ENCODE measurements around the gene KIF4B. TPM values are rescaled to one million over a fixed set of nuclear protein-coding genes. Genes with fewer than 3 reads are reported as not detected.
"Not testable (repeated sequence)": the region's sequence is repeated elsewhere in the genome, so short reads cannot be mapped to it uniquely, and the experiment has no call there.

Gene KIF4B
- total and polyA plus RNA-seq, 12 donors, result 0.06 to 0.09 TPM; not detected in 10

- H3K4me3 ChIP-seq, result no peak overlapping the region
- no peak overlapping the region for H3K27ac ChIP-seq
- intact Hi-C loops (cut with DNase I), result no loop called here
- TF ChIP-seq, protein P1, sequence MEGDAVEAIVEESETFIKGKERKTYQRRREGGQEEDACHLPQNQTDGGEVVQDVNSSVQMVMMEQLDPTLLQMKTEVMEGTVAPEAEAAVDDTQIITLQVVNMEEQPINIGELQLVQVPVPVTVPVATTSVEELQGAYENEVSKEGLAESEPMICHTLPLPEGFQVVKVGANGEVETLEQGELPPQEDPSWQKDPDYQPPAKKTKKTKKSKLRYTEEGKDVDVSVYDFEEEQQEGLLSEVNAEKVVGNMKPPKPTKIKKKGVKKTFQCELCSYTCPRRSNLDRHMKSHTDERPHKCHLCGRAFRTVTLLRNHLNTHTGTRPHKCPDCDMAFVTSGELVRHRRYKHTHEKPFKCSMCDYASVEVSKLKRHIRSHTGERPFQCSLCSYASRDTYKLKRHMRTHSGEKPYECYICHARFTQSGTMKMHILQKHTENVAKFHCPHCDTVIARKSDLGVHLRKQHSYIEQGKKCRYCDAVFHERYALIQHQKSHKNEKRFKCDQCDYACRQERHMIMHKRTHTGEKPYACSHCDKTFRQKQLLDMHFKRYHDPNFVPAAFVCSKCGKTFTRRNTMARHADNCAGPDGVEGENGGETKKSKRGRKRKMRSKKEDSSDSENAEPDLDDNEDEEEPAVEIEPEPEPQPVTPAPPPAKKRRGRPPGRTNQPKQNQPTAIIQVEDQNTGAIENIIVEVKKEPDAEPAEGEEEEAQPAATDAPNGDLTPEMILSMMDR (IDR thresholded peaks at IDR 0.05), result no peak
- no peak for DNase-seq
- no peaks in the 10 kb centered on the region for H3K4me1 ChIP-seq (replicated peaks in 1 of 2)
- peaks cover 8% of the 10 kb centered on the region for H3K27me3 ChIP-seq
- no peaks in the 10 kb centered on the region for H3K9me3 ChIP-seq (replicated peaks in 1 of 3)
- 67 to 84% (median 74%) methylated on average over 5 of the region's 5 CpGs for WGBS, 4 donors
- no peaks in the 10 kb centered on the region for H3K36me3 ChIP-seq (replicated peaks in 1 of 2)
Measured at GRCh38 chr5:154997746-154998145, 15.8 kb upstream of the KIF4B start.

DNA sequence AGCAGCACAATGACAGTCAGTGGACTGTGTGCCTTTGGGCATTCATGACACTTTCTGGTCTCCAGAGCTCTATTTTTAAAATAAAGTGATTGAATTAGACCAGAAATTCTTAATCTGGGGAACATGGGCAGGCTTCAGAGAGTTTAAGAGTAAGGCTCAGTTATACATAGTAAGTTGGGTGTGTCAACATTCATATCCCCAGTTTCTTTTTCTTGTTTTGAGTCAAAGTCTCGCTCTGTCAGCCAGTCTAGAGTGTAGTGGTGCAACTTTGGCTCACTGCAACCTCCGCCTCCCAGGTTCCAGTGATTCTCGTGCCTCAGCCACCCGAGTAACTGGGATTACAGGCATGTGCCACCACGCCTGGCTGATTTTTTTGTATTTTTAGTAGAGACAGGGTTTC, 13.7 kb upstream of the KIF4B start:
- TF ChIP-seq, protein P1 (IDR thresholded peaks at IDR 0.05), result no peak
- no peak for TF ChIP-seq POLR2A (IDR thresholded peaks at IDR 0.05)
- peaks cover 8% of the 10 kb centered on the region for H3K27me3 ChIP-seq
- no peak for DNase-seq
- WGBS, 4 donors, result 85 to 90% (median 86%) methylated on average over 5 of the region's 5 CpGs
- no peaks in the 10 kb centered on the region for H3K36me3 ChIP-seq (replicated peaks in 1 of 2)
- no peak overlapping the region for H3K4me3 ChIP-seq
- intact Hi-C loops (cut with DNase I), result no loop called here
- H3K9me3 ChIP-seq (replicated peaks in 1 of 3), result no peaks in the 10 kb centered on the region
- H3K4me1 ChIP-seq (replicated peaks in 1 of 2), result no peaks in the 10 kb centered on the region
- H3K27ac ChIP-seq, result no peak overlapping the region

DNA sequence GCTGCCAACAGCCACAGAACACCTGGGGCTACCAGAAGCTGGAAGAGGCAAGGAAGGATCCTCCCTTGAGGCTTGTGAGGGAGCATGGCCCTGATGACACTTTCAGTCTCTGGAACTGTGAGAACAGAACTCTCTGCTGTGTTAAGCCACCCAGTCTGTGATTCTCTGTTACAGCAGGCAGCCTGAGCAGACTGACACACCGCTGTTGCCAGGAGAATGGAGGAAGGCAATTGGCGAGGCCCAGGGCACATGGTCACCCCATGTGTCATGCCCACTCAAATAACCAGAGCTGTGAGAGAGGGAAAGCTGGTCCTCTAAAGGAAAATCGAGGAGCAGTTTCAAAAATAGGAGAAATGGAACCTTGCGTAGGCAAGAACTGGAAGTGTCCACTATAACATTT, 12.0 kb upstream of the KIF4B start:
- no peak for TF ChIP-seq POLR2A (IDR thresholded peaks at IDR 0.05)
- TF ChIP-seq, protein P1 (IDR thresholded peaks at IDR 0.05), result no peak
- Histone ChIP-seq H3K27me3 (peaks cover 8% of the 10 kb centered on the region), H3K9me3 (replicated peaks in 1 of 3) (no peaks in the 10 kb centered on the region), H3K4me1 (replicated peaks in 1 of 2) (no peaks in the 10 kb centered on the region), H3K36me3 (replicated peaks in 1 of 2) (no peaks in the 10 kb centered on the region), H3K4me3 (no peak overlapping the region), H3K27ac (no peak overlapping the region)
- DNase-seq, result no peak
- WGBS, 4 donors, result 79 to 91% (median 83%) methylated on average over 4 of the region's 4 CpGs
- intact Hi-C loops (cut with DNase I), result no loop called here

DNA sequence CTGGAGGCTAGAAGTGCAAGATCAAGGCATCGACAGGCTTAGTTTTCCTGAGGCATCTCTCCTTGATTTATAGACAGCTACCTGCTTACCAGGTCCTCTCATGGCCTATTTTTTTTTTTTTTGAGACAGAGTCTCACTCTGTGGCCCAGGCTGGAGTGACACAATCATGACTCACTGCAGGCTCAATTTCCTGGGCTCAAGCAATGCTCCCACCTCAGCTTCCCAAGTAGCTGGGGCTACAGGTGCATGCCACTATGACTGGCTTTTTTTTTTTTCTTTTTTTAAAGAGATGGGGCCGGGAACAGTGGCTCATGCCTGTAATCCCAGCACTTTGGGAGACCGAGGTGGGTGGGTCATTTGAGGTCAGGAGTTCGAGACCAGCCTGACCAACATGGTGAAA, 10.8 kb upstream of the KIF4B start:
- H3K4me3 ChIP-seq; intact Hi-C loops (cut with DNase I): not testable (repeated sequence)

GRCh38 chr5:155004138-155004744, 9.3 kb upstream of the KIF4B start:
- DNase-seq, result peak in 4 of 7 donors; percentile 18 to 58 (median 22)
- no peaks in the 10 kb centered on the region for H3K36me3 ChIP-seq (replicated peaks in 1 of 2)
- H3K27me3 ChIP-seq, result peaks cover 8% of the 10 kb centered on the region
- no peaks in the 10 kb centered on the region for H3K4me1 ChIP-seq (replicated peaks in 1 of 2)
- WGBS, 4 donors, result 80 to 89% (median 85%) methylated on average over 11 of the region's 11 CpGs
- intact Hi-C loops (cut with DNase I), result no loop called here
- no peak overlapping the region for H3K27ac ChIP-seq
- TF ChIP-seq, protein P1 (IDR thresholded peaks at IDR 0.05), result peak in 4 of 6 experiments; percentile 26 to 45 (median 36)
- TF ChIP-seq POLR2A (IDR thresholded peaks at IDR 0.05), result no peak
- no peak overlapping the region for H3K4me3 ChIP-seq
- H3K9me3 ChIP-seq (replicated peaks in 1 of 3), result no peaks in the 10 kb centered on the region

More for the DNA sequence above, 10.8 kb upstream of the KIF4B start:
- WGBS, 4 donors, result 81 to 91% (median 82%) methylated on average over 2 to 4 of the region's 4 CpGs
- not testable (repeated sequence) for H3K9me3 ChIP-seq (replicated peaks in 1 of 3); H3K36me3 ChIP-seq (replicated peaks in 1 of 2); H3K27me3 ChIP-seq; H3K4me1 ChIP-seq (replicated peaks in 1 of 2); DNase-seq; H3K27ac ChIP-seq

DNA sequence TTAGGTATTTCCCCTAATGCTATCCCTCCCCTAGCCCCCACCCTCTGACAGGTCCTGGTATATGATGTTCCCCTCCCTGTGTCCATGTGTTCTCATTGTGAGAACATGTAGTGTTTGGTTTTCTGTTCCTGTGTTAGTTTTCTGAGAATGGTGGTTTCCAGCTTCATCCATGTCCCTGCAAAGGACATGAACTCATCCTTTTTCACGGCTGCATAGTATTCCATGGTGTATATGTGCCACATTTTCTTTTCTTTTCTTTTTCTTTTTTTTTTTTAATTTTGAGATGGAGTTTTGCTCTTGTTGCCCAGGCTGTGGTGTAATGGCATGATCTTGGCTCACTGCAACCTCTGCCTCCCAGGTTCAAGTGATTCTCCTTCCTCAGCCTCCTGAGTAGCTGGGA, 7.3 kb upstream of the KIF4B start:
- H3K4me1 ChIP-seq (replicated peaks in 1 of 2); H3K27me3 ChIP-seq; DNase-seq; intact Hi-C loops (cut with DNase I); H3K27ac ChIP-seq; H3K9me3 ChIP-seq (replicated peaks in 1 of 3); H3K36me3 ChIP-seq (replicated peaks in 1 of 2); H3K4me3 ChIP-seq: not testable (repeated sequence)
- WGBS, 4 donors, result 67 to 100% (median 83%) methylated on average over 1 of the region's 1 CpG

Measured in adrenal gland (tissue), 12 donors.